ENCODE results near the gene APOBEC3A. TPM values are rescaled to one million over a fixed set of nuclear protein-coding genes. Genes with fewer than 3 reads are reported as not detected.
"Not testable (repeated sequence)": the region's sequence is repeated elsewhere in the genome, so short reads cannot be mapped to it uniquely, and the experiment has no call there.

The APOBEC3A gene
- total RNA-seq, 1 donor from 2014 or later = 0.52 TPM

GRCh38 chr22:38956551-38956950 lies 858 bp upstream of the APOBEC3A start:
- H3K4me3 ChIP-seq (ENCODE audit: low read length in 3 of 3) = no peak overlapping the region
- no peak overlapping the region for H3K9ac ChIP-seq (ENCODE audit: low read depth in 1 of 3, low read length in 3 of 3)
- H3K4me1 ChIP-seq (ENCODE audit: control insufficient read depth in 3 of 3, insufficient read depth in 3 of 3, low read length in 3 of 3) = no peaks in the 10 kb centered on the region
- no peaks in the 10 kb centered on the region for H3K9me3 ChIP-seq (ENCODE audit: control insufficient read depth in 3 of 3, low read length in 3 of 3)
- H3K27me3 ChIP-seq (ENCODE audit: control insufficient read depth in 3 of 3, insufficient read depth in 3 of 3, low read length in 3 of 3) = peaks cover 11 to 38% (median 28%) of the 10 kb centered on the region in 3 donors
- H3K27ac ChIP-seq (ENCODE audit: low read depth, low read length) = no peak overlapping the region
- H3K36me3 ChIP-seq (ENCODE audit: control insufficient read depth in 3 of 3, insufficient read depth in 3 of 3, low read length in 3 of 3) = no peaks in the 10 kb centered on the region

- H3K4me3 ChIP-seq (ENCODE audit: low read length in 3 of 3) = no peak overlapping the region
- no peaks in the 10 kb centered on the region for H3K4me1 ChIP-seq (ENCODE audit: control insufficient read depth in 3 of 3, insufficient read depth in 3 of 3, low read length in 3 of 3)
- no peak overlapping the region for H3K9ac ChIP-seq (ENCODE audit: low read depth in 1 of 3, low read length in 3 of 3)
- H3K36me3 ChIP-seq (ENCODE audit: control insufficient read depth in 3 of 3, insufficient read depth in 3 of 3, low read length in 3 of 3) = no peaks in the 10 kb centered on the region
- no peak overlapping the region for H3K27ac ChIP-seq (ENCODE audit: low read depth, low read length)
- no peaks in the 10 kb centered on the region for H3K9me3 ChIP-seq (ENCODE audit: control insufficient read depth in 3 of 3, low read length in 3 of 3)
- peaks cover 8 to 35% (median 28%) of the 10 kb centered on the region in 3 donors for H3K27me3 ChIP-seq (ENCODE audit: control insufficient read depth in 3 of 3, insufficient read depth in 3 of 3, low read length in 3 of 3)
Observed at GRCh38 chr22:38957808-38958650, 620 bp downstream of the APOBEC3A start.

GRCh38 chr22:38958651-38958943 lies 1.2 kb downstream of the APOBEC3A start:
- not testable (repeated sequence) for H3K9ac ChIP-seq (ENCODE audit: low read depth in 1 of 3, low read length in 3 of 3); H3K9me3 ChIP-seq (ENCODE audit: control insufficient read depth in 3 of 3, low read length in 3 of 3); H3K36me3 ChIP-seq (ENCODE audit: control insufficient read depth in 3 of 3, insufficient read depth in 3 of 3, low read length in 3 of 3); H3K4me3 ChIP-seq (ENCODE audit: low read length in 3 of 3); H3K4me1 ChIP-seq (ENCODE audit: control insufficient read depth in 3 of 3, insufficient read depth in 3 of 3, low read length in 3 of 3); H3K27ac ChIP-seq (ENCODE audit: low read depth, low read length)
- H3K27me3 ChIP-seq (ENCODE audit: control insufficient read depth in 3 of 3, insufficient read depth in 3 of 3, low read length in 3 of 3) = peaks cover 4 to 30% (median 24%) of the 10 kb centered on the region in 3 donors

GRCh38 chr22:38959590-38959989 lies 2.2 kb downstream of the APOBEC3A start:
- Histone ChIP-seq H3K27ac (ENCODE audit: low read depth, low read length) (no peak overlapping the region), H3K9ac (ENCODE audit: low read depth in 1 of 3, low read length in 3 of 3) (no peak overlapping the region), H3K4me1 (ENCODE audit: control insufficient read depth in 3 of 3, insufficient read depth in 3 of 3, low read length in 3 of 3) (no peaks in the 10 kb centered on the region), H3K27me3 (ENCODE audit: control insufficient read depth in 3 of 3, insufficient read depth in 3 of 3, low read length in 3 of 3) (peaks cover 3 to 28% (median 27%) of the 10 kb centered on the region in 3 donors), H3K9me3 (ENCODE audit: control insufficient read depth in 3 of 3, low read length in 3 of 3) (no peaks in the 10 kb centered on the region), H3K36me3 (ENCODE audit: control insufficient read depth in 3 of 3, insufficient read depth in 3 of 3, low read length in 3 of 3) (no peaks in the 10 kb centered on the region), H3K4me3 (ENCODE audit: low read length in 3 of 3) (no peak overlapping the region)

- not testable (repeated sequence) for H3K4me1 ChIP-seq (ENCODE audit: control insufficient read depth in 3 of 3, insufficient read depth in 3 of 3, low read length in 3 of 3); H3K9ac ChIP-seq (ENCODE audit: low read depth in 1 of 3, low read length in 3 of 3); H3K27ac ChIP-seq (ENCODE audit: low read depth, low read length); H3K4me3 ChIP-seq (ENCODE audit: low read length in 3 of 3); H3K36me3 ChIP-seq (ENCODE audit: control insufficient read depth in 3 of 3, insufficient read depth in 3 of 3, low read length in 3 of 3); H3K9me3 ChIP-seq (ENCODE audit: control insufficient read depth in 3 of 3, low read length in 3 of 3)
- peaks cover 3 to 30% (median 28%) of the 10 kb centered on the region in 3 donors for H3K27me3 ChIP-seq (ENCODE audit: control insufficient read depth in 3 of 3, insufficient read depth in 3 of 3, low read length in 3 of 3)
Observed at GRCh38 chr22:38960673-38961072, 3.3 kb downstream of the APOBEC3A start.

- not testable (repeated sequence) for H3K4me3 ChIP-seq (ENCODE audit: low read length in 3 of 3); H3K27ac ChIP-seq (ENCODE audit: low read depth, low read length); H3K9ac ChIP-seq (ENCODE audit: low read depth in 1 of 3, low read length in 3 of 3); H3K4me1 ChIP-seq (ENCODE audit: control insufficient read depth in 3 of 3, insufficient read depth in 3 of 3, low read length in 3 of 3); H3K36me3 ChIP-seq (ENCODE audit: control insufficient read depth in 3 of 3, insufficient read depth in 3 of 3, low read length in 3 of 3); H3K9me3 ChIP-seq (ENCODE audit: control insufficient read depth in 3 of 3, low read length in 3 of 3)
- H3K27me3 ChIP-seq (ENCODE audit: control insufficient read depth in 3 of 3, insufficient read depth in 3 of 3, low read length in 3 of 3) = peaks cover 8 to 47% (median 44%) of the 10 kb centered on the region in 3 donors
Observed at GRCh38 chr22:38963291-38963738, 5.9 kb downstream of the APOBEC3A start.

GRCh38 chr22:38963872-38964271 lies 6.5 kb downstream of the APOBEC3A start:
- Histone ChIP-seq H3K36me3 (ENCODE audit: control insufficient read depth in 3 of 3, insufficient read depth in 3 of 3, low read length in 3 of 3) (no peaks in the 10 kb centered on the region), H3K27ac (ENCODE audit: low read depth, low read length) (no peak overlapping the region), H3K9ac (ENCODE audit: low read depth in 1 of 3, low read length in 3 of 3) (no peak overlapping the region), H3K27me3 (ENCODE audit: control insufficient read depth in 3 of 3, insufficient read depth in 3 of 3, low read length in 3 of 3) (peaks cover 8 to 48% (median 46%) of the 10 kb centered on the region in 3 donors), H3K9me3 (ENCODE audit: control insufficient read depth in 3 of 3, low read length in 3 of 3) (no peaks in the 10 kb centered on the region), H3K4me3 (ENCODE audit: low read length in 3 of 3) (no peak overlapping the region), H3K4me1 (ENCODE audit: control insufficient read depth in 3 of 3, insufficient read depth in 3 of 3, low read length in 3 of 3) (no peaks in the 10 kb centered on the region)

- H3K27me3 ChIP-seq (ENCODE audit: control insufficient read depth in 3 of 3, insufficient read depth in 3 of 3, low read length in 3 of 3) = peaks cover 8 to 49% (median 48%) of the 10 kb centered on the region in 3 donors
- no peak overlapping the region for H3K9ac ChIP-seq (ENCODE audit: low read depth in 1 of 3, low read length in 3 of 3)
- H3K36me3 ChIP-seq (ENCODE audit: control insufficient read depth in 3 of 3, insufficient read depth in 3 of 3, low read length in 3 of 3) = no peaks in the 10 kb centered on the region
- no peaks in the 10 kb centered on the region for H3K9me3 ChIP-seq (ENCODE audit: control insufficient read depth in 3 of 3, low read length in 3 of 3)
- no peaks in the 10 kb centered on the region for H3K4me1 ChIP-seq (ENCODE audit: control insufficient read depth in 3 of 3, insufficient read depth in 3 of 3, low read length in 3 of 3)
- no peak overlapping the region for H3K27ac ChIP-seq (ENCODE audit: low read depth, low read length)
- no peak overlapping the region for H3K4me3 ChIP-seq (ENCODE audit: low read length in 3 of 3)
Observed at GRCh38 chr22:38964306-38964705, 6.9 kb downstream of the APOBEC3A start.

- Histone ChIP-seq H3K4me3 (ENCODE audit: low read length in 3 of 3) (no peak overlapping the region), H3K36me3 (ENCODE audit: control insufficient read depth in 3 of 3, insufficient read depth in 3 of 3, low read length in 3 of 3) (no peaks in the 10 kb centered on the region), H3K9me3 (ENCODE audit: control insufficient read depth in 3 of 3, low read length in 3 of 3) (no peaks in the 10 kb centered on the region), H3K27me3 (ENCODE audit: control insufficient read depth in 3 of 3, insufficient read depth in 3 of 3, low read length in 3 of 3) (peaks cover 8 to 50% (median 50%) of the 10 kb centered on the region in 3 donors), H3K27ac (ENCODE audit: low read depth, low read length) (no peak overlapping the region), H3K9ac (ENCODE audit: low read depth in 1 of 3, low read length in 3 of 3) (no peak overlapping the region), H3K4me1 (ENCODE audit: control insufficient read depth in 3 of 3, insufficient read depth in 3 of 3, low read length in 3 of 3) (no peaks in the 10 kb centered on the region)
Observed at GRCh38 chr22:38964989-38965388, 7.6 kb downstream of the APOBEC3A start.

- no peak overlapping the region for H3K27ac ChIP-seq (ENCODE audit: low read depth, low read length)
- H3K9me3 ChIP-seq (ENCODE audit: control insufficient read depth in 3 of 3, low read length in 3 of 3) = no peaks in the 10 kb centered on the region
- peaks cover 8 to 55% (median 54%) of the 10 kb centered on the region in 3 donors for H3K27me3 ChIP-seq (ENCODE audit: control insufficient read depth in 3 of 3, insufficient read depth in 3 of 3, low read length in 3 of 3)
- H3K4me1 ChIP-seq (ENCODE audit: control insufficient read depth in 3 of 3, insufficient read depth in 3 of 3, low read length in 3 of 3) = no peaks in the 10 kb centered on the region
- H3K9ac ChIP-seq (ENCODE audit: low read depth in 1 of 3, low read length in 3 of 3) = no peak overlapping the region
- H3K4me3 ChIP-seq (ENCODE audit: low read length in 3 of 3) = no peak overlapping the region
- H3K36me3 ChIP-seq (ENCODE audit: control insufficient read depth in 3 of 3, insufficient read depth in 3 of 3, low read length in 3 of 3) = no peaks in the 10 kb centered on the region
Observed at GRCh38 chr22:38965614-38966379, 8.4 kb downstream of the APOBEC3A start.

All from skeletal muscle tissue (tissue), 4 donors.